ENCODE measurements around the gene EPB41L4B.

The EPB41L4B gene

DNA sequence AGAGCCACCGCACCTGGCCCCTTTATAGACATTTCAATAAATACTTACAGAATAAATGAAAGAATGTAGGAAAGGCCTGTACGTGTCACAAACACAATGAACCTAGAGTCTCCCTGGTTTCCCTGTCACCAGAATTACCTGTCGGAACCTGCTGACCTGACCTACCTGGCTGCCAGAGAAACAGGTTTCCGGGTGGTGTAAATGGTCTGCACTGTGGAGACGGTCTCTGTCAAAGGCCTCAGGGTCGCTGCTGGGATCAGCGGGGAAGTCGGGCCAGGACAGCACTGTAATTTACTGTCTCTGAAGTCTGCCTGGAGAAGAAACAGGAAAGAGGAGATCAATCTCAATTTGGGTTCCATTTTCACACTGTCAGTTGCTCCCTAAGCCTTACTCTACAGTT lies 144.5 kb downstream of the EPB41L4B start:
- no peak for DNase-seq (ENCODE audit: low spot score)
- TF ChIP-seq, protein P1, sequence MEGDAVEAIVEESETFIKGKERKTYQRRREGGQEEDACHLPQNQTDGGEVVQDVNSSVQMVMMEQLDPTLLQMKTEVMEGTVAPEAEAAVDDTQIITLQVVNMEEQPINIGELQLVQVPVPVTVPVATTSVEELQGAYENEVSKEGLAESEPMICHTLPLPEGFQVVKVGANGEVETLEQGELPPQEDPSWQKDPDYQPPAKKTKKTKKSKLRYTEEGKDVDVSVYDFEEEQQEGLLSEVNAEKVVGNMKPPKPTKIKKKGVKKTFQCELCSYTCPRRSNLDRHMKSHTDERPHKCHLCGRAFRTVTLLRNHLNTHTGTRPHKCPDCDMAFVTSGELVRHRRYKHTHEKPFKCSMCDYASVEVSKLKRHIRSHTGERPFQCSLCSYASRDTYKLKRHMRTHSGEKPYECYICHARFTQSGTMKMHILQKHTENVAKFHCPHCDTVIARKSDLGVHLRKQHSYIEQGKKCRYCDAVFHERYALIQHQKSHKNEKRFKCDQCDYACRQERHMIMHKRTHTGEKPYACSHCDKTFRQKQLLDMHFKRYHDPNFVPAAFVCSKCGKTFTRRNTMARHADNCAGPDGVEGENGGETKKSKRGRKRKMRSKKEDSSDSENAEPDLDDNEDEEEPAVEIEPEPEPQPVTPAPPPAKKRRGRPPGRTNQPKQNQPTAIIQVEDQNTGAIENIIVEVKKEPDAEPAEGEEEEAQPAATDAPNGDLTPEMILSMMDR (IDR thresholded peaks at IDR 0.05; ENCODE audit: extremely low read depth, insufficient read depth, missing control alignments), result no peak
- in situ Hi-C loops (cut with MboI; ENCODE audit: low pct_unique_long_range_greater_than_20kb, low sequenced_read_pairs, unreplicated experiment), result no loop called here

DNA sequence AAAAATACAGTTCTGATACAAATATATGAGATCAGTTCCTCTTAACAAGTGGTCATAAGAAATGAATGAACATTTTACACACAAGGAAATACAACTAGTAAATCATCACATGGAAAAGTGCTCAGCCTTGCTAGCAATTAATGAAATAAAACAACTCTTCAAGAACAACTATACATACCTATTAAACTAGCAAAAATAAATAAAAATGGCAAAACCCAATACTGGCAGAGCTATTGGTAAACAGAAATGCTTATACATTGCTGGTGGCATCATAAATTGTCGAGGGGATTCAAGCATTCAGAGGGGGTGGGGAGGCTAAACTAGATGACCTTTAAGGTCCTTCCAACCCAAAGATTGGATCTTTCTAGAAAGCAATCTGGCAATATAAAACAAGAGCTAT lies 147.9 kb downstream of the EPB41L4B start:
- no peak for DNase-seq (ENCODE audit: low spot score)
- TF ChIP-seq, protein P1 (IDR thresholded peaks at IDR 0.05; ENCODE audit: extremely low read depth, insufficient read depth, missing control alignments), result no peak
- in situ Hi-C loops (cut with MboI; ENCODE audit: low pct_unique_long_range_greater_than_20kb, low sequenced_read_pairs, unreplicated experiment), result no loop called here

DNA sequence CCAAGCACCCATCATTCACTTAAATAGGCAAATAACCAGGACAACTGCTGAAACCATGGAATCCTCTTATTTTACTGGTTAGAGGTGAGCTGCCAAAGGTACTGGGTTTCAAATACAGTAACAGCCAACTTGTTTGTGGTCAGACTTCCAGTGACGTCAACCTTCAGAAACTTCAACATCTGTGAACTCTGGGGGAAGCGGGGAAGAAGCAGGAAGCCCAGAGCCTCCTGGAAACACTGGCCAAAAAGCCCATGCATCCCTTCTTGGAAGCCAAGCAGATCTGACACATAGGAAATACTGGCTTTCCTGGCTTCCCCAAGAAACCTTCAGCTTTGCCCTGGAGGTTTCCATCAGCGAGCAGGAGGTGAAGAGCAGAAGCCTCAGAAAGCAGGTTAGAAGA lies 148.9 kb downstream of the EPB41L4B start:
- TF ChIP-seq, protein P1 (IDR thresholded peaks at IDR 0.05; ENCODE audit: extremely low read depth, insufficient read depth, missing control alignments), result no peak
- in situ Hi-C loops (cut with MboI; ENCODE audit: low pct_unique_long_range_greater_than_20kb, low sequenced_read_pairs, unreplicated experiment), result no loop called here
- DNase-seq (ENCODE audit: low spot score), result no peak

DNA sequence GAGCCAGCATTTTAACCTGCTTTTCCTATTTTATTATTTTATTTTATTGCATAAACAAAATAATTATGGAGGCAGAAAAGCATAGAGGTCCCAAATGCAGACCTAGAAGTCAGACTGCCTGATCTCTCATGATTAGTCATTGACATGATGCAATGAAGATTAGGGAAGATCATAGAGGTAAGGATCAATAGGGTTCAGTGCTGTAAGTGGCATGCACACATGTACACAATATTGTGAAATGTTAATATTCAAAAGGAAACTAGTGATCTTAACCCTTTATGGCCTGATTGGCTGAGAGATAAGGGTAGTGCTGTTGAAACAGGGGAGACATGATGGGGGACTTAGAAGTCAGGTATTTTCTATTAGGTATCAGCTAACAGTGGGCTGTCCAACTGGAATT lies 152.7 kb downstream of the EPB41L4B start:
- TF ChIP-seq, protein P1 (IDR thresholded peaks at IDR 0.05; ENCODE audit: extremely low read depth, insufficient read depth, missing control alignments), result no peak
- in situ Hi-C loops (cut with MboI; ENCODE audit: low pct_unique_long_range_greater_than_20kb, low sequenced_read_pairs, unreplicated experiment), result no loop called here
- DNase-seq (ENCODE audit: low spot score), result no peak

DNA sequence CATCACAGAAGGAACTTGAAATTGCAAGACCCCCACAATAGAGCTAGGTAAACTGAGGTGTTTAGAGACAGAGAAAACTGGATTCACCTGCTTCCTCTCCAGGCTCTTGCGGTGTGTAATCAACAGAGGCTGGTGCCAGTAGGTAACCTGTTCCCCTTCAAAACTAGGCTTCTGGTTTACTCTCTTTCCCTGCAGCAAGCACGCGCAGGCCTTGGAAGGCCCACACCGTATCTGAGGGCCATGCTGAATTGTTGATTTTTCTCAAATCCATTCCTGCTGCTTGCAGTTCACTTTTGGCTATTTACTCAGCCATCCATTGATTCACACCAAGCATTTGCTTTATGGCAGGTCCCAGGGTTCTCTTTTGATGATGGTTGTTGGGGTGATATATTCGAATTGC lies 153.1 kb downstream of the EPB41L4B start:
- TF ChIP-seq, protein P1 (IDR thresholded peaks at IDR 0.05; ENCODE audit: extremely low read depth, insufficient read depth, missing control alignments), result no peak
- in situ Hi-C loops (cut with MboI; ENCODE audit: low pct_unique_long_range_greater_than_20kb, low sequenced_read_pairs, unreplicated experiment), result no loop called here
- DNase-seq (ENCODE audit: low spot score), result no peak

DNA sequence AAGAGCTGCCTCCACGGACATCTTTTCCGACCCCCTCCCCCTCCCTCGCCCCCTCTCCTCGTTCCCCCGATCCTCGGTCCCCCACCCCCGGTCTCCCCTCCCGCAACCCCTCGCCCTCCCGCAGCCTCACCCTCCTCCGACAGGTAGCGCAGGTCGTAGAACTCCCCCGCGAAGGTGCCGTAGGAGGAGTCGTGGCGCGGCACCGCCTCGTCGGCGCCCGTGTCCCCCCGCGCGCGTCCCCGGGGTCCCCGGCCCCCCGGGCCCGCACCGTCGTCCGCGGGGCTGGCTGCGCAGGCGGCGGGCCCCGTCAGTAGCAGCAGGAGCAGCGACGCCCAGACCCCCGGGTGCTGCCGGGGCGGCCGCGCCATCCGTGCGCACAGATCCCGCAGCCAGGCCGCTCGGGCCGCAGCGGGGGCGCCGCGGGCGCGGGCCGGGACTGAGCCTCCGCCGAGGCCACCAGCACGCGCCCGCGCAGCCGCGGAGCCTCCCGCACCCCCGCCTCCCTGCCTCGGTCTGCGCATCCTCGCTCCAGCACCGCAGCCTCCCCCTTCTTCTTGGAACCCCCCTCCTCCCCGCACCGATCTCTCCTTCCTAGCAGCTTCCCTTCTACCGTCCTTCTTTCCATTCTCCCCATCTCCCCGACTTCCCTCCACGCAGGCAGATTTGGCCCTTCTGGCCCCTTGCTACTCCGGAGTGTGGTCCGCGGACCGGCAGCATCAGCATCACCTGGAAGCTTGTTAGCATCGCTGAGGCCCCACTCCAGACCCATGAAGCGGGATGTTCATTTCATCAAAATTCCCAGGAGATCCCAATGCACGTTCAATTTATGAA lies 153.9 kb downstream of the EPB41L4B start, which contains the start of gene FRRS1L:
Gene FRRS1L, minus strand, starts transcription at position 479 of the 831 bp plus-strand sequence. Its CDS starts 111 bp downstream, at position 368.
- TF ChIP-seq, protein P1 (IDR thresholded peaks at IDR 0.05; ENCODE audit: extremely low read depth, insufficient read depth, missing control alignments), result no peak
- in situ Hi-C loops (cut with MboI; ENCODE audit: low pct_unique_long_range_greater_than_20kb, low sequenced_read_pairs, unreplicated experiment), result no loop called here
- peak; percentile 36 for DNase-seq (ENCODE audit: low spot score)

Data from GM13977 (cell line).